Renal cortical epithelial cell (primary cell): ENCODE measurements around the gene ACSF3. TPM values are rescaled to one million over a fixed set of nuclear protein-coding genes. Genes with fewer than 3 reads are reported as not detected.
A peak's percentile ranks its signal among the peaks of the same experiment; 100 is the strongest.
"Not testable (repeated sequence)": the region's sequence is repeated elsewhere in the genome, so short reads cannot be mapped to it uniquely, and the experiment has no call there.

Experiments used
- DNase-seq: peaks from one replicate; pipeline ENCODE4 v3.0.0-alpha.2; 2011; ENCODE audit warnings: low read depth
- total RNA-seq: library from RNA; depleted of rRNA; stranded (reverse); fragments of >200 nt; gene quantifications from 2 replicates; pipeline ENCODE4 v1.2.3, GENCODE V29; 2014

ACSF3 gene
- total RNA-seq, 1 donor from 2014 or later: 29.8 TPM

DNA sequence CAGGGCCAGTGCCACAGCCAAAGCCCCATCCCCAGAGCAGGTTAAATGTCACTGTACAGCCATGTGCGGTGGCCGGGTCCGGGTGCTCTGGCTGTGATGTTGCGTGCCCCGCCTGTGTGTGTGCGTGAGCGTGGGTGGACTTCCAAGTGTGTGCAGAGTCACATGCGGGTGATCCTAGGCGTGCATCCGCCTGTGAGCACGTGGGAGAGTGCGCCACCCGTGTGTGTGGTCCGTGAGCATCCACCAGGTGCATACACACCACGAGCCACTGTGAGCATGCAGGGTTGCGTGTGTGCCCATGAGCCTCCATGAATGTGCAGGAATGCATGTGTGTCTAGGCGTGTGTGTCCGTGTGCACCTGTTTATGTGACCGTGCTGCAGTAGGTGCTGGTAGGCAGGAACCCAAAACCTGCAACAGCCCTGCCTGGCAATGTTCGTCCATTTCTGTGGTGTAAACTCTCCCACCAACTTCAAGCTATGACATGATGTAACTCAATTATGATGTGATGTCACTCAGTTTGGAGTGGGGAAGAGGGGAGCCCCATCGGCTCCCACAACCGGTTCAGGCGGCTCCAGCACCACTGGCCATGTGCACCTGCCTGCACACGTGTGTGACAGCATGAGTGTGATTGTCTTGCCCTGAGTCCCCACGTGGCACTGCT lies 37.6 kb upstream of the ACSF3 start:
- DNase-seq: no peak

DNA sequence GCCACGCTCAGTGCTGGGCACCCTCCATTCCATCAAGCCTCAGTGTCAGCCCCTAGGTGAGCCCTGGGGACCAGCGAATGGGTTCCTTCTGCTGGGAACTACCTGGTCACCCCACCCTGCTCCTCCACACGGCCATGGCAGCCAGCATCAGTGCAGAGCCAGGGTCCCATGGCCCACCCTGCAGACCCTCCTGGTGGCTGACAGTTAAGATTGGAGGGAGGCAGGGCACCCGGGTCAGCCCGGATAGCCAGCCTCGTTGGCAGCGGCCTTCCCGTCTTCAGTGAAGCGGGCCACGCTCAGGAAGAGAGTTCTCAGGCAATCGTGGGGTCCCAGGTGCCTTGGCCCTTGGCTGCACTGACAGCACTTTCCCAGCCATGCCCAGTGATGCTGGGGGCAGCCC lies 37.1 kb upstream of the ACSF3 start:
- no peak for DNase-seq

DNA sequence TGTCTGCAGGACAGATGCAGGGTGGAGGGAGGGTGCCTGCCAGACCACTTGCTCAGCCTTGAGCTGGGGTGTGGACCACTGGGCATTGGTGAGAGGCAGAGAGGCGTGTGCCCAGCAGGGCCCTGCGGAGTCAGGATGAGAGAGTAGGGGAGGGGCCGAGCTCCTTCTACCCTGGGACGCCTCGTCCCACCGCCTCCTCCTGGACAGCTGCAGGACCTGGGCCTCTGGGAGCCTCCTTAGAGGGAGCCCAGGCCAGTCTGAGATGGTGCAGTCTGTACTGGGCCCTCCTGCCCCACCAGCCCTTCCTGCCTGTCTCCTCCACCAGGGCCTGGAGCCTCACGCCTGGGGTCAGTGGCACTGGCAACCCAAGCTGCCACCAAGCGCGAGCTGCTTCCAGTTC lies 35.9 kb upstream of the ACSF3 start:
- DNase-seq: no peak

DNA sequence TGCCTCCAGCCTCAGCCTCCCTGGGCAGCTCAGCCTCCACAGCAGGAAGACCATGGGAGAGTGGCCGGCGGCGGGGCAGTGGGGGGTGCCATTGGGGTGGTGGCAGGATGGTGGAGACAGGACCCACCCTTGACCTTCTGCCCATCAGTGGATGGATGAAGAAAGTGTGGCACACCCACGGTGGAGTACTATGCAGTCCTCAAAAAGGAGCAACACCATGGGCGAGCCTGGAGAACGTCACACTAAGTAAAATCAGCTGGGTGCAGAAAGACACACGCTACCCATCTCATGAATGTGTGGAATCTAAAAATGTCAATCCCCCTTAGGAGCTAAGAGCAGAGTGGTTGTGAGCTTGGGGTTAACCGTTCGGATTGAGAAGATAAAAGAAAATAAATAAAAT lies 34.8 kb upstream of the ACSF3 start:
- no peak for DNase-seq

DNA sequence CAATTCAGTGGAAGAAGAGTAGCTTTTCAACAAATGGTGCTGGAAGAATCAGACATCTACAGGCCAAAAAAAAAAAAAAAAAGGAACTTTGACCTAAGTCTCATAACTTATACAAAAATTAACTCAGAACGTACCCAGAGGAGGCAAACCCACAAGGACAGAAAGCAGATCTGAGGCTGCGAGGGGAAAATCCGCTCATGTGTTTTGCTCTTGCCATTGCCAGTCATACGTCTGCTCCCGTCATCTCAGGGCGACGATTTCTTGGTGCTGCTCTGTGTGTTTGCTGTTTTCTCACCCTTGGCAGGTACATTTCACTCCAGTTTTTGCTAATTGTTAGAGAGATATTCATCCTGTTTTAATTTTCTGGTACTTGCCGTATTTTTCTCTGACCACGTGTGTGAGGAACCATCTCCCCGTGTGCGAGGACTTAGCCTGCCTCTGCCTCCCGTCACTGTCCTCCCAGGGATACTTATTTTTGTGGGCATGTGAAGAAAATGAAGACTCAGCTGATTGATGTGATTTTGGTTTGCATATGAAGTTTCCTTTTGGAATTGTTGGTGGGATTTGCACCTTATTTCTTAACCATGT lies 33.4 kb upstream of the ACSF3 start:
- DNase-seq: no peak

DNA sequence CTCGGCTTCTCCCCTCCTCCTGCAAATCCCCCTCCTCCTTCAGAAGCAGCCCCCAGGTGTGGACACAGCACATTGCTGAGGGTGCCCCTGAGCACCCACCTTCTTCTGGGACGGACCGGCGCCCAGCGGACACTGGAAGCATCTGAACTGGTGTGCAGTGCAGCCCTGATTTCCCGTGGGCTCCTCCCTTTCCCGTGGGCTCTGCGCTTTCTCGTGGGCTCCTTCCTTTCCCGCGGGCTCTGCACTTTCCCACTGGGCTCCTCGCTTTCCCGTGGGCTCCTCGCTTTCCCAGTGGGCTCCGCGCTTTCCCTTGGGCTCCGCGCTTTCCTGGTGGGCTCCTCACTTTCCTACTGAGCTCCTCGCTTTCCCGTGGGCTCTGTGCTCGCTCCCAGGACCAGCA lies 32.6 kb upstream of the ACSF3 start:
- no peak for DNase-seq

DNA sequence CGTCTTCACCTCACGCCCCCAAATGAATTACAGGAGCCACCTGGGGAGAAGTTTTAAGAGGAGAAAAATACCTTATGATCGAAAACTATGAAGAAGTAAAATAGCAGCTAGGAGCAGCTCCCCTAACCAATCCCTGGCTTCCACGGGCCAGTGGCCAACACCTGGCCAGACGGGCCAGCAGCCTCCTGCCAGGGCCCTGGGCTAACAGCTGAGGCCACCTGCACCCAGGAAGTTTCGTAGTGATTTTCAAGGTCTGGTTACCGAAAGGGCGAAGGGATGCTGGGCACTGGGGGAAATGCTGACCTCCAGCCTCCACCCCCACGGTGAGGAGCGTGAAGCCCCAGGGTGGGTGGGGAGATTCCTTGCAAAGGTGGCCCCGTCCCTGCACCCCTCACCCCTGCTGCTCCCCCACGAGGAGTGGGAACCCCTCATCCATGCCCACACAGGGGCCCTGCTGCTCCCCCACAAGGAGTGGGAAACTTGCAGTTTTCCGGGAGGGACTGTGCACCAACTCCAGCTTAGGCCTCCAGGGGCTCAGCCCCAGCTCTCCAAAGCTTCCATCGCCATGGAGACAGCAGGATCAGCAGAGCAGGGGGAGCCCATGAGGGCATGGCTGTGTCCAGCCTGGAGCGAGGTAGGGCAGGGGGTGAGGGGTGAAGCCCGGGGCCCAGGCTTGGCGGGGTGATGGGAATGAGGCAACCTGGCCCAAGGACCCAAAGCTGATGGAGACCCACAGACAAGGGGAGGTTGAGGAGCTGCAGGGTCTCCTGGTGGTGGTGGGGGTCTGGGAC lies 31.9 kb upstream of the ACSF3 start:
- no peak for DNase-seq

DNA sequence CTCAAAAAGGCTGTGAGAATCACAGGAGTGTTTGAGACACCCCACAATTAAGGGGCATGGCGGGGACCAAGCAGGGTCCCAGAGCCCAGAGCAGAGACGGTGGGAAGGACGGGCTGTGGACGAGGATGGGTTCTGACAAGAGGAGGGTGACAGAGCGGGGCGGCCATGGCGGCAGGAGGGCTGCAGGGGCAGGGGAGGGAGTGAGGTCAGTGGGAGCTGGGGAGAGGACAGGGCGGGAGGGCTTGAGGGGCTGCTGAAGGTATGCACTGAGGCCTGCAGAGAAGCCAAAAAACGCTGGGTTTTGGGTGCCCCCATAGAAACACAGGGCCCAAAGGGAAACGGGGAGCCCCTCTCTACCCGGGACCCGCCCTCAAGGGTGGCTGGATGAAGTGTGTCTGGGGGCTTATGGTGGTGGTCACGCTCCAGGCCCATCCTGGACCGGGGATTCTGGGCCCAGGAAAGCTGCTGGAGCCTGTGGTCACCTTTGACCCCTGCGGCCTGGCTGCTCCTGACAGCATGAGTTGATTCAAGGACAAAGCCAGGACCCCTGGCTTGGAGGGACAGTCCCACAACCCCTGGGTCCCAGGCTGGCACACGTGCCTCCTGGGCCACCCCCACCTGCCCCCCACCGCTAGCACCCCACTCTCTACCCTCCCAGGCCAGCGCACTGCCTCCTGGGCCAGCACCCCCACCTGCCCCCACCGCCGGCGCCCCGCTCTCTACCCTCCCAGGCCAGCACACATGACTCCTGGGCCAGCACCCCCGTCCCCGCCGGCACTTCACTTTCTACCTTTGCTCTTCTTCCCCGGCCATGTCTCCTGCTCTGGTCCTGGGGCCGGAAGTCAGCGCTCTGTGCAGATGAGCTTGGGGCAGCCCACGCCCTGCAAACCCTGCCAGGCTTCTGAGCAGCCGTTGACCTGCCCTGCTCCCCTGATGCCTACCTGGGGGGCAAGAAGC lies 31.0 kb upstream of the ACSF3 start:
- DNase-seq: no peak

DNA sequence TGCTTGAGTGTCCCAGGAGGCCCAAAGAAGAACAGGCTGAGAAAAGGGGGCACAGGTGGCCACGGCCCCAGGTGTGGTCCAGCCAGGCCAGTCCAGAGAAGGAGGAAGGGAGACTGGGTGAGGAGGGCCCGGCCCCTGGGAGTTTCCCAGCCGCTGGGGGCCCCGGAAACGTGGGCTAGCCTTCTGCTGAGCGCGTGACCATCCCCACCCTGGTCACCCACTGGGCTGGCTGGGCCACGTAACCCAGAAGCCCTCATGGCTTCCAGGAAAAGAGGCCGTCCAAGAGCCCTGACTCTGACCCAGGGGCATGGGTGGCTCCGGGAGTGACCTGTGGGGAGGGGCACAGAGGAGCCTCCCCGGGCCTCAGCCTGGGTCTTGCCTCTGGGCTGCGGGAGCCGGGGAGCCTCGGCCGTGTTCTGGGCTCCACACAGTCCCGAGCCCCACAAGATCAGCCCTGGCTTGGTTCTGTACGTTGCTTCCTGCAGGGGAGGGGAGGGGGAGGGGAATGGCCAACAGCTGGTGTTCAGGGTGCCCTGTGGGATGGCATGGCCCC lies 29.8 kb upstream of the ACSF3 start:
- DNase-seq: no peak

DNA sequence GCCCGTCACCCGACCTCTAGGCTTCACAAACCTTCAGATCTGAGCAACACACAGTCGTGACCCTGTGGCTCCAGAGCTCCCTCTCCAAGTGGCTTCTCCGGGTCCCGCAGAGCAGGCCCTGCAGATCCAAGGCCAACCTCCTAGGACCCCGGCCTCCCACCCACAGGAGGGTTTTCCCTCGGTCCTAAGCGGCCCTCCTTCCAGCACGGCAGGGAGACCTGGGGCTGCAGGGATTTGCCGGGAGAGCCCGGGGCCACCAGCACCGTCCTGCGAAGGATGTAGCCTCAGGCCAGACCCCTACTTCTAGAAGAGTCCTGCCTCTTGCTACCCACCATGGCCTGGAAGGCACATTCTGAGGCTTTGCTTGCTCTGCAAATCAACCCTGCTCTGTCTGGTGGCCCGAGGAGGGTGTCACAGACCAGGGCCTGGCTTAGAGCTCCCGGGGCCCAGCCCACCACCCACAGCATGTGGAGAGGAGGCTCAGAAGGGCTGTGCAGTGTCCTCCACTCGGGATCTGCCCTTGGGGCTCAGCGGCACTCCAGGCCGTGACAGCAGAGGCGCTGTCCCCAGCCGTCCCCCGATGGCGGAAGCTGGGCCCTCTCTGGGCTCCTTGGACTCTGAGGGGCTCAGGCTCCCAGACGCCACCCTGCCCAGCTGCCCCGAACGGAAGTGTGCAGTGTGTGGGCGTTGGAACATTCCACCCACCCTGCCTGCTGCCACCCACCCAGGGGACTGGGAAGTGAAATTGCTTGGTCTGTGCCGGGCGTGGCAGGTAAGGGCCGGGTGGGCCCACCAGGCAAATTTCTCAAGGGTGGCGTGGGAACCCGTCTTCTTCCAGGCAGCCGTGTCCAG lies 28.8 kb upstream of the ACSF3 start:
- DNase-seq: no peak

DNA sequence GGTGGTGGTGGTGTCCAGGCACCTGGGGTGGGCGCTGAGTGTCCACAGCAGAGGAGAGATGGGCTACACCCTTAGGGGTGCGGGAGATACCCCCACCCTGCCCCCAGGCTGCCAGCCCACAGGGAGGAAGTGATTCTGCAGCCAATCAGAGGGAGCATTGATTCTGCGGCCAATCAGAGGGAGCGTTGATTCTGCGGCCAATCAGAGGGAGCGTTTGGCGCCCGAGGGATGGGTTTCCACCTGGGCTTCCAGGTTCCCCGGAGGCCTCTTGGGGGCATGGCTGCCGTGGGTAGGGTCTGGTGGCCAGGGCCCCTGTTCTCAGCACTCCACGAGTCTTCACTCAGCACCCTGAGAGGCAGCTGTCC lies 28.2 kb upstream of the ACSF3 start:
- DNase-seq: no peak

DNA sequence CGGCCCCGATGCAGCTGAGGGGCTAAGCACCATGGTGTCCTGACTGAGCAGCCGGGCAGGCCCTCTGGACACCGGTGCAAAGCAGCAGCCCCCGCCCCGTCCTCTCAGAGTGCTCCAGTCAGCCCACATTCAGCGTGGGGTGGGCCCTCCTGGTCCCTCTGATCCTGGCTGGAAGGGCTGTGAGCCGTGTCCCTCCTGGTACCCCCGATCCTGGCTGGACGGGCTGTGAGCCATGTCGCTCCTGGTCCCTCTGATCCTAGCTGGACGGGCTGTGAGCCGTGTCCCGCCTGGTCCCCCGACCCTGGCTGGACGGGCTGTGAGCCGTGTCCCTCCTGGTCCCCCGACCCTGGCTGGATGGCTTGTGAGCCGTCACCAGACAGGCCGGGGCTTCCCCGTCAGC lies 26.9 kb upstream of the ACSF3 start:
- no peak for DNase-seq

DNA sequence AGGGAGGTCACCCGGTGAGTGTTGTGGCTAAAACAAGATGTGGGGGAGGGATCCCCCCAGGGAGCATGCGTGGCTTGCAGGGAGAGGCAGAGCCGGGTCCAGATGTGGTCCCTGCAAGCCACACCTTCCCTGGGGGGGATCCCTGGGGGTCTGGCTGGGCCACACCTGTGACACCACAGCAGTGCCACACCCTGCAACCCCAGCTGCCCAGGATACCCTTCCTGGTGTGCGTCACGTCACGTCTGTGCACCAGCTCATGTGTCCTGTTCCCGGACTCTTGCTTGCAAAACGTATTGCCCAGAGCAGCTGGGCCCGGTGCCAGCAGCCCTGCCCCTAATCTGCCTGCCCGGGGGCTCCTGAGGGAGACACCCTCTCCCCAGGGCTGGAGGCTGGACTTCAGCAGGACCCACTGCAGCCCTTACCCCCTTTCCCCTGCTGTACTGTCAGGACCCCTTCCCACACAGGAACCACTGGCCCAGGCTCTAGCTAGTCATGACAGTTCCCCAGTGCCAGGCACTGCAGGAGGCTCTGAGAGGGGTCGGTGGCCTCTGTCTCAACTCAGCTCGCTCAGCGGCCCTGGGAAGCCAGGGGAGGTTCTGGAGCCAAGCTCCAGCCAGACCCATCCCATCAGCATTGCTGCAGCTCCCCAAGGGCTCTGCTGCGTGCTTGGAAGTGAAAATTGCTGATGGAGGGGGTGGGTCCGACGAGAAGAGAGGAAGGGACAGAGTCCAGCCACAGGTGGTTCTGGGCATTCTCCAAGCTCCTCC lies 25.8 kb upstream of the ACSF3 start:
- DNase-seq: peak; percentile 4

DNA sequence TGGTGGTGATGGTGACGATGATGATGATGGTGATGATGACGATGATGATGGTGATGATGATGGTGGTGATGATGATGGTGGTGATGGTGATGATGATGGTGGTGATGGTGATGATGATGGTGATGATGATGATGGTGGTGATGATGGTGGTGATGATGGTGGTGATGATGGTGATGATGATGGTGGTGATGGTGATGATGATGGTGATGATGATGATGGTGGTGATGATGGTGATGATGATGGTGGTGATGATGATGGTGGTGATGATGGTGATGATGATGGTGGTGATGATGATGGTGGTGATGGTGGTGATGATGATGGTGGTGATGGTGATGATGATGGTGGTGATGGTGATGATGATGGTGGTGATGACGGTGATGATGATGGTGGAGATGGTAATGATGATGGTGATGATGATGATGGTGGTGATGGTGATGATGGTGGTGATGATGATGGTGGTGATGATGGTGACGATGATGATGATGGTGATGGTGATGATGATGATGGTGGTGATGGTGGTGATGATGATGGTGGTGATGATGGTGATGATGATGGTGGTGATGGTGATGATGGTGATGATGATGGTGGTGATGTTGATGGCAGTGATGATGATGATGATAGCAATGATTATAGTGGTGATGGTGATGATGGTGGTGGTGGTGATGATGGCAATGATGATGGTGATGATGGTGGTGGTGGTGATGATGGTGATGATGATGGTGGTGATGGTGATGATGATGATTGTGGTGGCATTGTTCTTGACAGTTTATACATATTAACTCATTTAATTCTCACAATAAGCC lies 24.6 kb upstream of the ACSF3 start:
- DNase-seq: not testable (repeated sequence)

DNA sequence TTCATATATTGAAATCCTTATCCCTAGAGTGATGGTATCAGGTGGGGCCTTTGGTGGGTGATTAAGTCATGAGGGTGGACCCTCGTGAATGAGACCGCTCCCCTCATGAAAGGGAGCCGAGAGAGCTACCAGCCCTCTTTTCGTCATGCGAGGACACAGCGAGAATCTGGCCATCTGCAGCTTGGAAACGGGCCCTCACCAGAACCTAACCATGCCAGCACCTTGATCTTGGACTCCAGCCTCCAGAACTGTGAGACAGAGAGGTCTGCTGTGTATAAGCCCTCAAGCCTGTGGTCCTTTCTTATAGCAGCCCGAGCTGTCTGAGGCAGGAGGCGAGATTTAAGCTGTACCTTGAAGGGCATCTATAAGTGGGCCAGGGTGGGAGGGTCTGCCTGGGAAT lies 23.7 kb upstream of the ACSF3 start:
- no peak for DNase-seq

DNA sequence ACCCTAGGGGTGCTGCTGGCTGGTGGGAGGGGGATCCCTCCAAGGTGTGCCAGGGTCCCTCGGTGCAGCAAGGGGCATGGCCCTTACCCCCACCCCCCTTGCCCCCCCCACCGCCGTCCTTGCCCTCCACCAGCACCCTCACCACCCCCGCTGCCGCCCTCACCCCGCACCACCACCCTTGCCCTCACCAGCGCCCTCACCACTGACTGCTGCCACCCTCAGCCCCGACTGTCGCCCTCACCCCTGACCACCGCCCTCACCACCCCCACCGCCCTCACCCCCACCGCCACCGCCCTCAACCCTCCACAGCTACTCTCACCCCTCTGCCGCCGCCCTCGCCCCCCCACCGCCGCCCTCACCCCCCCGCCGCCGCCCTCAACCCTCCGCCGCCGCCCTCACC lies 23.1 kb upstream of the ACSF3 start:
- no peak for DNase-seq

DNA sequence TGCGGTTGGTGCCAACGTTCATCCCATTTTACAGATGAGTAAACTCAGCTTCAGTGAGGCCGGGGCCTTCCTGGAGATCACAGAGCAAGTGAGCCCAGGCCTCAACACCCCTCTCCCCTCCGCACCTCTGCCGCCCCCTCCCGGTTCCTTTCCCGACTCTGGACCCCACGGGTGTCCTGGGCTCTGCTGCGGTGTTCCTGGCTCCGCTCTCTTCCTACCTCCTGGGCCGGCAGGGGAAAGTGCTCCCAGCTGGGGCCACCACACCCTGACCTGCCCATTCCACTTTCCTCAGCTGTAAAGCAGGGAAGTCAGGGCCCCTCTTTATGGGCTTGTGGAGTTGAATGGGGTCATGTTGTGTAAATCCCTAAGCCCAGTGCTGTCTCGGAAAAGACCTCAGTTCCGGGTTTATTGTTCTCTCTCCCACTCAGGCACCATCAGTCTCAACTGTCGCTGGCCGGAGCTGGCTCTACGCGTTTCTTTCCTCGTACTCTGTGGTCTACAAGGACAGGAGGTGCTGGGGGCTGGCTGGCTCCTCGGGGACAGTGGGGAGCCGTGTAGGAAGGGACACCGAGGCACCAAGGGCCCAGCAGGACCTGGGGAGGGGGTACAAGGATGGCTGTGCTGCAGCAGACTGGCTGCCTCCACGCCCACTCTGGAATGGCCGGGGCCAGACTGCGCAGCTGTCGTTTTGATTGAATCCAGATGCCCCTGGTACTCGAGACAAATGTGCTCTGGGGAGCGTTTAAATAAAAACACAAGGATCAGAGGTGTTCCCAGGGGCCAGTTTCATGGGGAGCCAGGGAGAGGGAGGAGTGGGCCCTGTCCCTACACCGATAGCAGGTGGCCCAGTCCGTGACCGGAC lies 21.7 kb upstream of the ACSF3 start:
- no peak for DNase-seq

DNA sequence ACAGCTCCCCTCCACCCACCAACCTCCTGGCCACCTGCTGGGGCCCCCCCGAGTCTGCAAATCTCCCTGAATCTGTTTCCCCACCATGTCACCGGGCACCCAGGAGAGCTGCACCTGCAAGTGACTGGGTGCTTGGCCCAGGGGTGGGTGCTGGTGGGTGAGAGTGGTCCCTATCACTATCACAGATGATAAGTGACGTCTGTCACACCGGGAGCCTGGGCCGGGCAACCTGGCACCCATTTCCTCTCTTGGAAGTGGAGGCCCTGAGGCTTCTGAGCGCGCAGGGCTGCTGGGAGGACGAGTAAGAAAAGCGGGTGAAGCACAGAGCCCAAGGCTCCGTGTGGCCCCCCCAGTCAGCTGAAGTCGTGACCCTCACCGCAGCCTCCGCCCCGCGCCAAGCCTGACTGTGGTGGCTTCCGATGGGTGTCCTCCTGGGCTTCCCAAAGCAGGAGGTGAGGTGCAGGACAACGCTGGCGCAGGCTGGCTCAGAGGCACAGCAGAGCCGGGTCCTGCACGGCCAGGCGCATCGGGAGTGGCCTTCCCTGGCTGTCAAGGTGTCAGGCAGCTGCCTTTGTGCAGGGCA lies 21.0 kb upstream of the ACSF3 start:
- no peak for DNase-seq
